Mammary epithelial cell (primary cell): ENCODE data around the gene YIPF4.

Source experiments
- CTCF ChIP-seq, 2 donors: IDR thresholded peaks in 1 of 2; conservative IDR thresholded peaks in 1 of 2; 2 replicates each; pipeline ENCODE4 v1.5.1; 2011 to 2012; ENCODE audit warnings: inconsistent platforms in 2 of 2, low read length in 2 of 2, mild to moderate bottlenecking in 2 of 2, control low read depth in 1 of 2, low read depth in 1 of 2; ENCODE audit not compliant: insufficient read depth in 1 of 2; ENCODE audit errors: extremely low read depth in 1 of 2
- EZH2 ChIP-seq: IDR thresholded peaks from 2 replicates; pipeline ENCODE4 v1.6.1; 2012; ENCODE audit warnings: low read length, inconsistent platforms, borderline replicate concordance

GRCh38 chr2:32277363-32277673, 386 bp upstream of the YIPF4 start:
- no peak for TF ChIP-seq CTCF (conservative IDR thresholded peaks at IDR 0.05 in 1 of 2, IDR thresholded peaks at IDR 0.05 in 1 of 2; ENCODE audit: extremely low read depth in 1 of 2, insufficient read depth in 1 of 2, low read depth in 1 of 2, low read length in 2 of 2)
- no peak for TF ChIP-seq EZH2
